IPS-15b (cell line): ENCODE measurements around the gene DLGAP4.

Experiments used
- H3K27me3 ChIP-seq: one replicate; pipeline ENCODE4 v1.6.1; 2013; ENCODE audit warnings: low read length; ENCODE audit not compliant: control insufficient read depth, insufficient read depth
- H3K36me3 ChIP-seq: one replicate; pipeline ENCODE4 v1.6.1; 2013; ENCODE audit warnings: low read length; ENCODE audit not compliant: control insufficient read depth, insufficient read depth
- H3K4me1 ChIP-seq: one replicate; pipeline ENCODE4 v1.6.1; 2013; ENCODE audit warnings: mild to moderate bottlenecking, low read length; ENCODE audit not compliant: control insufficient read depth, insufficient read depth
- H3K4me3 ChIP-seq: one replicate; pipeline ENCODE4 v1.5.1; 2013; ENCODE audit warnings: low read depth, low read length
- H3K9ac ChIP-seq: one replicate; pipeline ENCODE4 v1.6.1; 2013; ENCODE audit warnings: low read depth, mild to moderate bottlenecking, low read length
- H3K9me3 ChIP-seq: one replicate; pipeline ENCODE4 v1.6.1; 2013; ENCODE audit warnings: mild to moderate bottlenecking, low read length; ENCODE audit not compliant: control insufficient read depth, insufficient read depth

Gene DLGAP4

GRCh38 chr20:36424314-36424713 lies 118.2 kb downstream of the DLGAP4 start:
- H3K4me1 ChIP-seq, result no peaks in the 10 kb centered on the region
- H3K4me3 ChIP-seq, result no peak overlapping the region
- no peaks in the 10 kb centered on the region for H3K36me3 ChIP-seq
- no peaks in the 10 kb centered on the region for H3K27me3 ChIP-seq
- no peak overlapping the region for H3K9ac ChIP-seq
- no peaks in the 10 kb centered on the region for H3K9me3 ChIP-seq

- no peaks in the 10 kb centered on the region for H3K9me3 ChIP-seq
- H3K36me3 ChIP-seq, result no peaks in the 10 kb centered on the region
- no peaks in the 10 kb centered on the region for H3K27me3 ChIP-seq
- no peak overlapping the region for H3K9ac ChIP-seq
- H3K4me3 ChIP-seq, result no peak overlapping the region
- H3K4me1 ChIP-seq, result no peaks in the 10 kb centered on the region
Measured at GRCh38 chr20:36425166-36425565, 119.0 kb downstream of the DLGAP4 start.

GRCh38 chr20:36431604-36432003 lies 125.5 kb downstream of the DLGAP4 start:
- Histone ChIP-seq H3K9ac (no peak overlapping the region), H3K27me3 (peaks cover 10% of the 10 kb centered on the region), H3K4me3 (no peak overlapping the region), H3K36me3 (peaks cover 4% of the 10 kb centered on the region), H3K9me3 (no peaks in the 10 kb centered on the region), H3K4me1 (no peaks in the 10 kb centered on the region)

DNA sequence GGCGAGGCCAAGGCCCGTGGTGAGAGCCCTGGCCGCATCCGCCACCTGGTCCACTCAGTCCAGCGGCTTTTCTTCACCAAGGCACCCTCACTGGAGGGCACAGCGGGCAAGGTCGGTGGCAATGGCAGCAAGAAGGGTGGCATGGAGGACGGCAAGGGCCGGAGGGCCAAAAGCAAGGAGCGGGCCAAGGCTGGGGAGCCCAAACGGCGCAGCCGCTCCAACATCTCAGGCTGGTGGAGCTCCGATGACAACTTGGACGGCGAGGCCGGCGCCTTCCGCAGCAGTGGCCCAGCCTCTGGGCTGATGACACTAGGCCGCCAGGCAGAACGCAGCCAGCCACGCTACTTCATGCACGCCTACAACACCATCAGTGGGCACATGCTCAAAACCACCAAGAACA lies 126.0 kb downstream of the DLGAP4 start:
- no peak overlapping the region for H3K4me3 ChIP-seq
- no peak overlapping the region for H3K9ac ChIP-seq
- no peaks in the 10 kb centered on the region for H3K4me1 ChIP-seq
- peaks cover 4% of the 10 kb centered on the region for H3K36me3 ChIP-seq
- H3K9me3 ChIP-seq, result no peaks in the 10 kb centered on the region
- H3K27me3 ChIP-seq, result peaks cover 10% of the 10 kb centered on the region

DNA sequence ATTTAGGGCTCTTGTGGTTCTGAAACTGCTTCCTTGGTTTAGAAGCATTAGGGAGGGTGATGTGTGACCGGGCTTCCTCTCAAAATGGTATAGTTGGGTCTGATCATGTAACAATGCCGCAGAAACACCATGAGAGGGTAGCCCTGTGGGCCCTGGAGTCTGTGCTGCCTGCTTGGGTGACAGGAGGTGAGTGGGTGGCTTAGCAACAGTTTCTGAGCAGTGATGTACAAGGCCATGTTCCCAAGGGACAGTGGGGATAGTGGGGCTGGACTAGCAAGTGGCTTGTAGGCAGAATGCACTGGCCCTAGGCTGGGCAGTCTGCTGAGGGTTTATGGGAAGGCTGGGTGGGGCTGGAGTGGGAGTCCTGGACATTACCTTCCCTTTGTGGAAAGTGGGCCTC lies 128.2 kb downstream of the DLGAP4 start:
- Histone ChIP-seq H3K9ac (no peak overlapping the region), H3K9me3 (no peaks in the 10 kb centered on the region), H3K27me3 (peaks cover 10% of the 10 kb centered on the region), H3K36me3 (peaks cover 4% of the 10 kb centered on the region), H3K4me3 (no peak overlapping the region), H3K4me1 (no peaks in the 10 kb centered on the region)

- Histone ChIP-seq H3K9ac (no peak overlapping the region), H3K4me1 (no peaks in the 10 kb centered on the region), H3K4me3 (no peak overlapping the region), H3K9me3 (no peaks in the 10 kb centered on the region), H3K27me3 (peaks cover 10% of the 10 kb centered on the region), H3K36me3 (peaks cover 4% of the 10 kb centered on the region)
Measured at GRCh38 chr20:36435124-36435523, 129.0 kb downstream of the DLGAP4 start.

GRCh38 chr20:36435592-36436541 lies 129.7 kb downstream of the DLGAP4 start:
- peaks cover 10% of the 10 kb centered on the region for H3K27me3 ChIP-seq
- no peak overlapping the region for H3K9ac ChIP-seq
- peak overlapping the region; percentile 43 for H3K4me3 ChIP-seq
- H3K9me3 ChIP-seq, result no peaks in the 10 kb centered on the region
- peaks cover 4% of the 10 kb centered on the region for H3K36me3 ChIP-seq
- H3K4me1 ChIP-seq, result no peaks in the 10 kb centered on the region

DNA sequence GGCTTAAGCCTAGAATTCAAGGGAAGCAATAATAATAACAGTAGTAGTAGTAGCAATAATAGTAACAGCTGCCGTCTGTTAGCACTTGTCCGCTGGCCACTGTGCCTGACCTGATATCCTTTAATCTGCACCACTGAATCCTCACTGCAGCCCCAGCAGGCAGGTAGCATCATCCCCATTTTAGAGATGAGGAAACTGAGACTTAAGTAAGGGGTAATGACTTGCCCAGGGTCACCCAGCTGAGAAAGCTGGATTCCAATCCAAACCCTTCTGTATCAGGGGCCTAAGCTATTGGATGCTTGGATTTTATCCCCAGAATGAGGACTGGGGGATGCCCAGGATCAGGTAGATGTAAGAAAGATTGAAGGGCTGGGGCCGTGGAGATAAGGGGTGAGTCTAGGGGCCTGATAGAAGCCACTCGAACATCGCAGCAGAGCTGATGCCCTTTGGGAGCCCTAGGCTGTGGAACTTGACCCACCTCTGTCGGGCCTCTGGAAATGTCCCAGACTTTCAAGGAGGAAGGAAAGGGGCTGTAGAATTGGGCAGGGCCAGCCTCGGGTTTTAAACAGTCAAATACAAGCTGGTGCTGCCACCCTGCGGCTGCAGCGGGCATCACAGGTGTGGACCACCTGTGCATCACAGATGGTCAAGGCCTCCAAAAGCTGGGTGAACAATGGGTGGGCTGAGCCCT lies 133.0 kb downstream of the DLGAP4 start:
- H3K36me3 ChIP-seq, result no peaks in the 10 kb centered on the region
- H3K27me3 ChIP-seq, result peaks cover 10% of the 10 kb centered on the region
- H3K9me3 ChIP-seq, result no peaks in the 10 kb centered on the region
- no peaks in the 10 kb centered on the region for H3K4me1 ChIP-seq
- H3K9ac ChIP-seq, result no peak overlapping the region
- H3K4me3 ChIP-seq, result no peak overlapping the region

DNA sequence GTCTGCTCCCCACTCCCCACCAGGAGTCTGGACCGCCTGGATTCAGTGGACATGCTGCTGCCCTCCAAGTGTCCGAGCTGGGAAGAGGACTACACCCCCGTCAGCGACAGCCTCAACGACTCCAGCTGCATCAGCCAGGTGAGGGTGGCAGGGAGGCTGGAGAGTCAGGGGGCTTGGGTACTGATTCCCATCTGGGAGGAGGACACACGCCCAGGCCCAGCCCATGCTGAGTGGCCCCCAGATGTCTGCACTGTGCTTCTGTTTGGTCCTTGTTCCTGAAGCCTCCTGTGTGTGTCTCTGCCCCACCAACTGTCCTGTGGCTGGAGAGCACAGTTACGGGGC lies 133.6 kb downstream of the DLGAP4 start:
- H3K9me3 ChIP-seq, result no peaks in the 10 kb centered on the region
- no peaks in the 10 kb centered on the region for H3K4me1 ChIP-seq
- H3K36me3 ChIP-seq, result no peaks in the 10 kb centered on the region
- no peak overlapping the region for H3K9ac ChIP-seq
- H3K27me3 ChIP-seq, result peaks cover 10% of the 10 kb centered on the region
- no peak overlapping the region for H3K4me3 ChIP-seq

DNA sequence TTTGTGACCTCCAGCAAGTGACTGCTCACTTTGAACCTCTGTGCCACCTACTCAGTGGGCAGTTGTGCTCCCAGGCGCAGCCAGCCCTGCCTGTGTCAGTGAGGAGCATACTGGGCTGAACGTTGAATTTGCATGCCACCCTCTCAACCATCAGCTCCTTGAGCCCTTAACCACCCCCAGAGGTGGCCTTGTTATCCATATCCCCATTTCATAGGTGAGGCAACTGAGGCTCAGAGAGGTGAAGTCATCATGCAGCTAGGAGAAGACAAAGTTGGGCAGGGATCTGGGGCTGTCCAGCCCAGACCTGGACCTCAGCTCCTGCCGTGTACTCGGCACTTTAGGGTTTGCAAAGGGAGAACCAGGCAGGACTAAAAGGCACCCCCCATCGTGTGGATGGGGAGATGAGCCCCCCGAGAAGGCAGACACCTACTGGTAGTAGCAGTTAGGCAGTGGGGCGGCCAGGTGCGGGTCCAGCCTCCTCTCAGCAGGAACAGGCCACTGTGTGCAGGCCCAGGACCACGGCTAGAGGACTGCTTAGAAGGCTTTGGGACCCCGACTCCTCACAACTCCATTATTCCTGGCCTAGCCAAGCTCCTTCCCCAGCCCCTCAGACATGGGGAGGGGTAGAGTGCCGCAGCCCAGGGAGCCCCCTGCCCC lies 134.4 kb downstream of the DLGAP4 start:
- Histone ChIP-seq H3K4me3 (no peak overlapping the region), H3K9ac (no peak overlapping the region), H3K4me1 (no peaks in the 10 kb centered on the region), H3K36me3 (no peaks in the 10 kb centered on the region), H3K27me3 (peaks cover 3% of the 10 kb centered on the region), H3K9me3 (no peaks in the 10 kb centered on the region)

DNA sequence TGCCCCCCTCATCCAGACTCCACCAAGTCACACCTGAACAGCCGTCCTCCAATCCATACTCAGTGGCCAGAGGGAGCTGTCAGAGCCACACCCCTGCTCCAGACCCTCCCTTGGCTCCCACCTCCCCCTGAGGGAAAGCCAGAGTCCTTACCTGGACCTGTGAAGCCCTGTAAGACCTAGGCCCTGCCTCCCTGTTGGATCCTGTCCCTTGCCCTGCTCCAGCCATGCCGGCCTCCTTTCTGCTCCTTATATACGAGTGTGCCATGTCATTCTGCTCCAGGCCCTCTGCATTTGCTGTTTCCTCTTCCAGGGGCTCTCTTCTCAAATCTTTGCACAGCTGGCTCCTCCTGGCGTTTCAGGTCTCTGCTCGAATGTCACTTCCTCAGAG lies 134.9 kb downstream of the DLGAP4 start:
- no peaks in the 10 kb centered on the region for H3K27me3 ChIP-seq

More for the DNA sequence above, 134.9 kb downstream of the DLGAP4 start:
- no peaks in the 10 kb centered on the region for H3K9me3 ChIP-seq
- H3K36me3 ChIP-seq, result no peaks in the 10 kb centered on the region
- H3K4me3 ChIP-seq, result no peak overlapping the region
- no peaks in the 10 kb centered on the region for H3K4me1 ChIP-seq
- H3K9ac ChIP-seq, result no peak overlapping the region
